Adrenal gland (tissue), 5 donors: Measurements from ENCODE around the gene PCDH9.

Experiments used
- POLR2A ChIP-seq, 2 donors: fragments of 450-650 bp; IDR thresholded peaks; one replicate each; pipeline ENCODE4 v1.6.1; 2017; ENCODE audit warnings: antibody characterized with exemption in 2 of 2, mild to moderate bottlenecking in 2 of 2, moderate library complexity in 1 of 2
- TF ChIP-seq, protein P1 (sequence below), 6 experiments: fragments of 450-650 bp in 4 of 6; fragments of 200-600 bp in 2 of 6; sonication (generic) in 1 of 6; IDR thresholded peaks; 1 replicate in 5 of 6; 2 replicates in 1 of 6; pipeline versions ENCODE4 v1.5.1 to v1.8.0; 2016 to 2021; ENCODE audit warnings: antibody characterized with exemption in 6 of 6, mild to moderate bottlenecking in 2 of 6, moderate library complexity in 1 of 6
- donor health status: DM: no; HTN: no; CAD: no.

DNA sequence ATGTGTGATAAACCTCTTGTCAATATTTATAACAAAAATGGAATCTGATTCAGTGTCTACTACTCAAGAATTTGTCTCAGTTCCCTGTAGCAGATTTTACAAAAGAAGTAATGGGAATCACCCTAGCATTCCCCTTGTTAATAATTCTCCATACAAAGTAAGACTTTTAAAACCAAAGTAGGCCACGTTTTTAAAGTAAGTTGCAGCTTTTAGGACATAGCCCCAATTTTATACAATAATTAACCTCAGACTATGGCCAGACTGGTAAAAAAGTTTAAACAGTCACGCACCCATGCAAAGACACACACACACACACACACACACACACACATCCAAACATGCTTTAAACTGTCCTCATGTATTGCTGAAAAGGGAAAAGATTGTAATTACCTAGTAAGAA is 589.9 kb downstream of the PCDH9 start:
- TF ChIP-seq, protein P1, sequence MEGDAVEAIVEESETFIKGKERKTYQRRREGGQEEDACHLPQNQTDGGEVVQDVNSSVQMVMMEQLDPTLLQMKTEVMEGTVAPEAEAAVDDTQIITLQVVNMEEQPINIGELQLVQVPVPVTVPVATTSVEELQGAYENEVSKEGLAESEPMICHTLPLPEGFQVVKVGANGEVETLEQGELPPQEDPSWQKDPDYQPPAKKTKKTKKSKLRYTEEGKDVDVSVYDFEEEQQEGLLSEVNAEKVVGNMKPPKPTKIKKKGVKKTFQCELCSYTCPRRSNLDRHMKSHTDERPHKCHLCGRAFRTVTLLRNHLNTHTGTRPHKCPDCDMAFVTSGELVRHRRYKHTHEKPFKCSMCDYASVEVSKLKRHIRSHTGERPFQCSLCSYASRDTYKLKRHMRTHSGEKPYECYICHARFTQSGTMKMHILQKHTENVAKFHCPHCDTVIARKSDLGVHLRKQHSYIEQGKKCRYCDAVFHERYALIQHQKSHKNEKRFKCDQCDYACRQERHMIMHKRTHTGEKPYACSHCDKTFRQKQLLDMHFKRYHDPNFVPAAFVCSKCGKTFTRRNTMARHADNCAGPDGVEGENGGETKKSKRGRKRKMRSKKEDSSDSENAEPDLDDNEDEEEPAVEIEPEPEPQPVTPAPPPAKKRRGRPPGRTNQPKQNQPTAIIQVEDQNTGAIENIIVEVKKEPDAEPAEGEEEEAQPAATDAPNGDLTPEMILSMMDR (IDR thresholded peaks at IDR 0.05) = no peak
- TF ChIP-seq POLR2A (IDR thresholded peaks at IDR 0.05) = no peak
